Stimulated activated effector memory CD8-positive, alpha-beta T cell treated with anti-CD3 and anti-CD28 coated beads, Interleukin-12 subunit alpha, Interleukin-12 subunit beta, amount 100 ng/mL, for 72 hours (primary cell): ENCODE measurements around the gene STARD8.

ENCODE experiments used
- ATAC-seq: fragments of 150-1000 bp; cut with Tn5 transposase; 2 replicates; pipeline ENCODE4 v1.10.0; 2021
- DNase-seq, 2 donors: peaks; one replicate each; pipeline ENCODE4 v3.0.0; 2021 to 2022; ENCODE audit warnings: low spot score in 2 of 2
- H3K27ac Mint-ChIP-seq: one replicate; pipeline ENCODE4 v1.8.0; 2022; ENCODE audit warnings: mild to moderate bottlenecking, mixed read lengths
- H3K36me3 Mint-ChIP-seq: one replicate; pipeline ENCODE4 v1.8.0; 2022; ENCODE audit warnings: mild to moderate bottlenecking, mixed read lengths
- H3K4me1 Mint-ChIP-seq: one replicate; pipeline ENCODE4 v1.8.0; 2022; ENCODE audit warnings: mixed read lengths
- H3K4me3 Mint-ChIP-seq: one replicate; pipeline ENCODE4 v1.8.0; 2022; ENCODE audit warnings: mild to moderate bottlenecking, mixed read lengths
- H3K9me3 Mint-ChIP-seq: one replicate; pipeline ENCODE4 v1.8.0; 2022; ENCODE audit warnings: mixed read lengths

The STARD8 gene

GRCh38 chrX:68762766-68763165, 115.3 kb downstream of the STARD8 start:
- H3K9me3 Mint-ChIP-seq = no peaks in the 10 kb centered on the region
- ATAC-seq (no peak), DNase-seq (no peak)
- H3K4me3 Mint-ChIP-seq = no peak overlapping the region
- H3K36me3 Mint-ChIP-seq = no peaks in the 10 kb centered on the region
- no peaks in the 10 kb centered on the region for H3K4me1 Mint-ChIP-seq
- no peak overlapping the region for H3K27ac Mint-ChIP-seq

GRCh38 chrX:68763481-68763880, 116.0 kb downstream of the STARD8 start:
- Mint-ChIP-seq H3K27ac (no peak overlapping the region), H3K4me3 (no peak overlapping the region), H3K4me1 (no peaks in the 10 kb centered on the region), H3K9me3 (no peaks in the 10 kb centered on the region), H3K36me3 (no peaks in the 10 kb centered on the region)
- no peak for ATAC-seq
- DNase-seq = no peak
